BJ (cell line): ENCODE data around the gene TAF1B. TPM values are rescaled to one million over a fixed set of nuclear protein-coding genes. Genes with fewer than 3 reads are reported as not detected.

ENCODE experiments used
- polyA plus RNA-seq: library from polyadenylated mRNA; depleted of rRNA; stranded (reverse); fragments of >200 nt; gene quantifications from 2 replicates; pipeline ENCODE4 v1.2.3, GENCODE V29; 2011; rRNA removed

Gene TAF1B
- polyA plus RNA-seq, 1 experiment, result 7.6 TPM

Other genes with a start within 250 kb of the TAF1B start
- 235 and 305 TPM in 2 replicates for gene YWHAQ, start 212.5 kb upstream of the TAF1B start, polyA plus RNA-seq
- gene GRHL1, start 108.2 kb downstream of the TAF1B start, polyA plus RNA-seq, result 1.7 TPM in 2 replicates
- 16.7 and 21.7 TPM in 2 replicates for gene KLF11, start 200.1 kb downstream of the TAF1B start, polyA plus RNA-seq
- gene CYS1, start 236.9 kb downstream of the TAF1B start, polyA plus RNA-seq, result 1.5 and 2.5 TPM in 2 replicates